WI38 (cell line): ENCODE data around the gene PRRG4.
A peak's percentile ranks its signal among the peaks of the same experiment; 100 is the strongest.
"Not testable (repeated sequence)": the region's sequence is repeated elsewhere in the genome, so short reads cannot be mapped to it uniquely, and the experiment has no call there.

Experiments used
- H3K4me3 ChIP-seq: 2 replicates; pipeline ENCODE4 v1.5.1; 2011; ENCODE audit warnings: low read depth, mild to moderate bottlenecking, control low read depth, low read length
- CTCF ChIP-seq: IDR thresholded peaks from 2 replicates; pipeline ENCODE4 v1.5.1; 2012; ENCODE audit warnings: low read depth, mild to moderate bottlenecking, control low read depth, low read length

The PRRG4 gene

DNA sequence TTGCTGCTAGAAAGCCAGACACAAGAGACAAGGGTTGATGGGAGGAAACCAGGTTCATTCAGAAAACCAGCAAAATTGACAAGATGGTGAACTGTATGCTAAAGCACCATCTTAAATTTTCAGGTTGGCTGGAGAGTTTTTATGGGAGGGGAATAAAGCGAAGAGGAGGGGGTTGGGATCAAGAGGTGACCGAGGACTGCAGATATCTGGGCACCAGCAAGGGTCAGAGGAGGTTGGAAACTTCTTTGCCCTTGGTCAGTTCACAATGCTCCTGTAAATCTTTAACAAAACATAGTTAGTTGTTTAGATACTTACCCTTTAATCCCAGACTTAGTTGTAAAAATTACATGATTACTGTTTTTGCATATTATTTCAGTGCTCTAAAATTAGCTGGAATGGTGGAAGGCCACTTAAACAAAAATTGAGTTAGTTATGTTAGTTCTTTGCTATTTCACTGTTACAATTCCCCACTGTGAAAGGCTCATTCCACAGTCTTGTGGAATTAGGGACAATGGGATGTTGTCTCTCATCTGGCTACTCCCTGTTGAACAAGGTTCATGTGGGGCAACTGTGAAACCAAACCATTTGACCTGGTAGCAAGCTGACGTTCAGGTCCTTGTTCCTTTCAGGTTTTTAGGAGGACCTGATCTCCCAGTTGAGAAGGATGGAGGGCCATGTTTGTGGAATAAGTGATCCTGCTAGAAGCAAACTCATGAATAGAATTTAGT lies 32.3 kb downstream of the PRRG4 start:
- TF ChIP-seq CTCF, result no peak
- H3K4me3 ChIP-seq, result no peak overlapping the region

DNA sequence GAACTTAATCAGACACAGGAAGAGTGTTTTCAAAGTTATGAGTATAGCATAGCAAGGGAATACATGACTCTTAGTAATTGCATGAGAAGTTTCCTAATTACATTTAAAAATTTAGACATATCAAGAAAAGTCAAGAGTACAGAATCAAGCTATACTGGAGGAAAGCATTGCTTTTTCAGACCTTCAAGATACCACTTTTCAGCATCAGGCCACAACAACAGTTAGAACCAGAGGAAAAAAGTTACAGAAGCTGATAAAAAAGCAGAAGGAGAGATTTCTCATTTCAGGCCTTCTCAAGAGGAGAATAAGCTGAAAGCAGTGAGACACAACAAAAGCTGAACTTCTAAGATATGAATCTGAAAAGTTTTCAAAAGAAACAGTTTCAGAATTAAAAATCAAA lies 34.8 kb downstream of the PRRG4 start:
- H3K4me3 ChIP-seq, result no peak overlapping the region
- no peak for TF ChIP-seq CTCF

GRCh38 chr11:32868752-32869151 lies 39.0 kb downstream of the PRRG4 start:
- not testable (repeated sequence) for H3K4me3 ChIP-seq

- H3K4me3 ChIP-seq, result no peak overlapping the region
- TF ChIP-seq CTCF, result peak; percentile 9; the same call in 1 of the 2 replicates
Measured at GRCh38 chr11:32870676-32871075, 40.9 kb downstream of the PRRG4 start.

- H3K4me3 ChIP-seq, result no peak overlapping the region
- no peak for TF ChIP-seq CTCF
Measured at GRCh38 chr11:32874132-32874531, 44.4 kb downstream of the PRRG4 start.

DNA sequence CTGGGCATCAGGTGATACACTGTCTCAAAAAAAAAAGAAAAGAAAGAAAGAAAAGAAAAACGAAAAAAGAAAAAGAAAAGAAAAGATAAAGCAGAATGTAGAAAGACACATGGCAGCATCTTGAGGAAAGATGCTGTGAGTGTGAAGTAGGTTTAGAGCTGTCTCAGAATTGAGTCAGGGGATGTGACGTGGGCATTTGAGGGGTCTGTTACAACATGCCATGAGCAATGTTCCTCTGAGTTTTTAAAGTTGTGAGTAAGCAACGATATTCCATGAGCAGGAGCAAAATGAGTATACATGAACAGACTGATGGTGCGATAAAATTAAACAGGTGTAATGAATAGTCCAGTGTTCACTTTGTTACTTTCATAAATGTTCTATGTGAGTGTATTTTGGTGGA lies 51.6 kb downstream of the PRRG4 start:
- no peak overlapping the region for H3K4me3 ChIP-seq
- no peak for TF ChIP-seq CTCF

- TF ChIP-seq CTCF, result no peak
Measured at GRCh38 chr11:32883421-32883820, 53.7 kb downstream of the PRRG4 start.

DNA sequence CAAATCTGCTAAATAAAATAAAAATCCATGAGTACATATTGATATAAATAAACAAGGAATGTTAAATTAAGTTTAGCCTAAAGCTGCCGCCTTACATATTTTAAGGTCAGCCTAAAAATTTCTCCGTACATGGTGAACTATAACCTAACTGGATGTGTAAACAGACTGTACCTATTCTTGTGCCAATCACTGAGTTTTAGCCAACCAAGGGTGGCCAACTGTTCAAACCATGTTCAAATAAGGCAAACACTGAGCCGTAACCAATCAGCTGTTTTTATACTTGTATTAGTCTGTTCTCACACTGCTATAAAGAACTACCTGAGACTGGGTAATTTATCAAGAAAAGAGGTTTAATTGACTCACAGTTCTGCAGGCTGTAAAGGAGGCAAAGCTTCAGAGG lies 54.3 kb downstream of the PRRG4 start:
- H3K4me3 ChIP-seq, result no peak overlapping the region
- no peak for TF ChIP-seq CTCF

More at GRCh38 chr11:32883421-32883820, 53.7 kb downstream of the PRRG4 start:
- H3K4me3 ChIP-seq, result no peak overlapping the region
